HG03432 (cell line): ENCODE results near the gene SMURF1.

Experiments used
- ATAC-seq: cut with Tn5 transposase; IDR thresholded peaks from one replicate; pipeline ENCODE4 v1.9.1; 2021; ENCODE audit warnings: mild to moderate bottlenecking, moderate library complexity; ENCODE audit not compliant: unreplicated experiment

Gene SMURF1

GRCh38 chr7:98993024-98993897 is 150.6 kb downstream of the SMURF1 start:
- no peak for ATAC-seq

- ATAC-seq = no peak
Observed at GRCh38 chr7:98992076-98992475, 151.8 kb downstream of the SMURF1 start.

- no peak for ATAC-seq
Observed at GRCh38 chr7:98991141-98991540, 152.8 kb downstream of the SMURF1 start.

- no peak for ATAC-seq
Observed at GRCh38 chr7:98990356-98990755, 153.6 kb downstream of the SMURF1 start.

- no peak for ATAC-seq
Observed at GRCh38 chr7:98988641-98989040, 155.3 kb downstream of the SMURF1 start.

GRCh38 chr7:98985945-98986344 is 158.0 kb downstream of the SMURF1 start:
- ATAC-seq = no peak

GRCh38 chr7:98985406-98985805 is 158.5 kb downstream of the SMURF1 start:
- no peak for ATAC-seq

- no peak for ATAC-seq
Observed at GRCh38 chr7:98984126-98984525, 159.8 kb downstream of the SMURF1 start.

GRCh38 chr7:98982686-98983085 is 161.2 kb downstream of the SMURF1 start:
- no peak for ATAC-seq

GRCh38 chr7:98981701-98982100 is 162.2 kb downstream of the SMURF1 start:
- ATAC-seq = no peak

GRCh38 chr7:98978672-98979071 is 165.2 kb downstream of the SMURF1 start:
- no peak for ATAC-seq
